SK-N-SH (cell line): ENCODE measurements around the gene TLX3. TPM values are rescaled to one million over a fixed set of nuclear protein-coding genes. Genes with fewer than 3 reads are reported as not detected.

Source experiments
- CTCF ChIA-PET: fragments of 300-600, 350-600 bp; formaldehyde crosslinking; extraction: SDS; loops from one replicate; lab custom pipeline; 2021; lab: Yijun Ruan, JAX
- POLR2A ChIA-PET: fragments of 350-600 bp; sonication (Branson Sonifier 250); formaldehyde crosslinking; extraction: SDS; loops from one replicate; lab custom pipeline; 2020; ENCODE audit warnings: antibody characterized with exemption, inconsistent platforms; lab: Yijun Ruan, JAX
- DNase-seq: peaks from one replicate; pipeline ENCODE4 v3.0.0; 2012
- H2AFZ ChIP-seq: fragments of 200-600 bp; sonication (generic); 2 replicates; pipeline ENCODE4 v1.8.1; 2016; ENCODE audit warnings: antibody characterized with exemption, mild to moderate bottlenecking, low read depth
- H3F3A ChIP-seq: fragments of 200-600 bp; sonication (generic); replicated peaks from 2 replicates; pipeline ENCODE3; 2016; ENCODE audit warnings: antibody characterized with exemption, mild to moderate bottlenecking; ENCODE audit not compliant: insufficient read depth
- H3K27ac ChIP-seq, 2 experiments: fragments of 200-500 bp in 1 of 2; fragments of 200-600 bp in 1 of 2; sonication (Bioruptor generic) in 1 of 2; sonication (generic), shearing (Covaris generic) in 1 of 2; 2 replicates each; pipeline versions ENCODE4 v1.5.1 to v1.6.1; 2014 to 2016; ENCODE audit warnings: low read depth in 2 of 2, inconsistent platforms in 1 of 2, low read length in 1 of 2, mild to moderate bottlenecking in 1 of 2, mixed read lengths in 1 of 2
- H3K27me3 ChIP-seq: fragments of 200-600 bp; sonication (generic), shearing (Covaris generic); 2 replicates; pipeline ENCODE4 v1.6.1; 2016; ENCODE audit warnings: mixed run types; ENCODE audit not compliant: insufficient read depth
- H3K36me3 ChIP-seq, 2 experiments: fragments of 200-500 bp in 1 of 2; fragments of 200-600 bp in 1 of 2; sonication (Bioruptor generic) in 1 of 2; sonication (generic) in 1 of 2; replicated peaks in 1 of 2; 2 replicates each; pipeline versions ENCODE3 to v1.5.1; 2014 to 2016; ENCODE audit warnings: low read length in 1 of 2, mild to moderate bottlenecking in 1 of 2; ENCODE audit not compliant: insufficient read depth in 2 of 2, control insufficient read depth in 1 of 2
- H3K4me1 ChIP-seq, 2 experiments: fragments of 200-500 bp in 1 of 2; fragments of 200-600 bp in 1 of 2; sonication (Bioruptor generic) in 1 of 2; sonication (generic), shearing (Covaris generic) in 1 of 2; 2 replicates each; pipeline versions ENCODE4 v1.5.1 to v1.6.1; 2014 to 2016; ENCODE audit warnings: low read depth in 1 of 2, low read length in 1 of 2, mixed run types in 1 of 2; ENCODE audit not compliant: insufficient read depth in 2 of 2, control insufficient read depth in 1 of 2
- H3K4me2 ChIP-seq: fragments of 200-600 bp; sonication (generic), shearing (Covaris generic); 2 replicates; pipeline ENCODE4 v1.6.1; 2017; ENCODE audit warnings: mixed run types
- H3K4me3 ChIP-seq, 2 experiments: fragments of 200-500 bp in 1 of 2; fragments of 200-600 bp in 1 of 2; sonication (Bioruptor generic) in 1 of 2; sonication (generic), shearing (Covaris generic) in 1 of 2; 2 replicates each; pipeline versions ENCODE4 v1.5.1 to v1.8.1; 2014 to 2016; ENCODE audit warnings: low read depth in 2 of 2, inconsistent platforms in 1 of 2, low read length in 1 of 2, mild to moderate bottlenecking in 1 of 2, mixed read lengths in 1 of 2, moderate library complexity in 1 of 2
- H3K79me2 ChIP-seq: fragments of 200-600 bp; sonication (generic); 2 replicates; pipeline ENCODE4 v1.8.1; 2017; ENCODE audit warnings: mild to moderate bottlenecking; ENCODE audit not compliant: insufficient read depth
- H3K9ac ChIP-seq: fragments of 200-600 bp; sonication (generic); 2 replicates; pipeline ENCODE4 v1.6.1; 2017; ENCODE audit warnings: mixed run types
- H3K9me2 ChIP-seq: fragments of 200-600 bp; sonication (generic); 2 replicates; pipeline ENCODE4 v1.6.1; 2017; ENCODE audit warnings: mixed run types
- H3K9me3 ChIP-seq: fragments of 200-600 bp; sonication (generic); 2 replicates; pipeline ENCODE4 v1.6.1; 2017; ENCODE audit warnings: mixed run types, mild to moderate bottlenecking, moderate library complexity
- H4K20me1 ChIP-seq: fragments of 200-600 bp; sonication (generic); 2 replicates; pipeline ENCODE4 v1.6.1; 2017; ENCODE audit warnings: mild to moderate bottlenecking, mixed run types; ENCODE audit not compliant: insufficient read depth
- CHD2 ChIP-seq: fragments of 150-350 bp; IDR thresholded peaks from 2 replicates; pipeline ENCODE4 v1.6.1; 2018; ENCODE audit warnings: low read length; ENCODE audit not compliant: partially characterized antibody
- CTCF ChIP-seq: fragments of 200-600 bp; sonication (generic); IDR thresholded peaks from 2 replicates; pipeline ENCODE4 v1.6.1; 2017; ENCODE audit warnings: antibody characterized with exemption, mild to moderate bottlenecking, moderate library complexity
- ELF1 ChIP-seq: IDR thresholded peaks from 2 replicates; pipeline ENCODE4 v1.4.0; 2012
- GABPA ChIP-seq: IDR thresholded peaks from 2 replicates; pipeline ENCODE4 v1.4.0; 2012; ENCODE audit warnings: low read depth, mild to moderate bottlenecking
- MEF2A ChIP-seq: IDR thresholded peaks from 2 replicates; pipeline ENCODE4 v1.4.0; 2012; ENCODE audit warnings: low read depth, borderline replicate concordance
- MXI1 ChIP-seq: IDR thresholded peaks from 2 replicates; pipeline ENCODE4 v1.6.1; 2012; ENCODE audit warnings: mild to moderate bottlenecking, low read depth, low read length, improper control_type of control experiment
- NFIC ChIP-seq: IDR thresholded peaks from 2 replicates; pipeline ENCODE4 v1.4.0; 2012; ENCODE audit warnings: borderline replicate concordance
- RXRA ChIP-seq: IDR thresholded peaks from 2 replicates; pipeline ENCODE4 v1.4.0; 2012; ENCODE audit warnings: low read depth, mild to moderate bottlenecking, borderline replicate concordance
- TCF12 ChIP-seq: IDR thresholded peaks from 2 replicates; pipeline ENCODE4 v1.4.0; 2012
- TEAD4 ChIP-seq: IDR thresholded peaks from 2 replicates; pipeline ENCODE4 v1.4.0; 2012; ENCODE audit warnings: mild to moderate bottlenecking, borderline replicate concordance; ENCODE audit not compliant: insufficient read depth
- USF1 ChIP-seq: IDR thresholded peaks from 2 replicates; pipeline ENCODE4 v1.4.0; 2012; ENCODE audit warnings: low read depth, borderline replicate concordance
- YY1 ChIP-seq: IDR thresholded peaks from 2 replicates; pipeline ENCODE4 v1.4.0; 2012; ENCODE audit warnings: low read depth, mild to moderate bottlenecking
- ZBTB33 ChIP-seq: IDR thresholded peaks from 2 replicates; pipeline ENCODE4 v1.4.0; 2012; ENCODE audit warnings: low read depth, borderline replicate concordance
- WGBS: methylation state at CpG from one replicate; pipeline ENCODE4 v1.1.6; 2017; ENCODE audit warnings: low lambda C conversion rate; 5-methylcytosine and 5-hydroxymethylcytosine counted together
- polyA plus RNA-seq, 3 experiments: library from polyadenylated mRNA; depleted of rRNA; stranded (reverse); fragments of >200 nt; gene quantifications; 2 replicates each; pipeline ENCODE4 v1.2.3, GENCODE V29; 2012
- TF ChIP-seq, protein P1 (sequence below): fragments of 150-350 bp; IDR thresholded peaks from 2 replicates; pipeline ENCODE4 v1.6.1; 2017; ENCODE audit warnings: antibody characterized with exemption, low read length, low read depth, borderline replicate concordance
- TF ChIP-seq, protein P2 (sequence below): IDR thresholded peaks from 2 replicates; pipeline ENCODE4 v1.6.1; 2012; ENCODE audit warnings: mild to moderate bottlenecking, low read depth, low read length, moderate library complexity

The TLX3 gene
- polyA plus RNA-seq, 1 of the 3 experiments (the other 2 are of a cell fraction): 4.7 TPM

GRCh38 chr5:171336521-171337209 lies 27.6 kb downstream of the TLX3 start:
- Histone ChIP-seq H3K9me2 (no peaks in the 10 kb centered on the region), H3K4me3 (no peak overlapping the region; a peak in 1 of 4 replicates), H3K79me2 (no peaks in the 10 kb centered on the region), H4K20me1 (no peaks in the 10 kb centered on the region), H3K9ac (no peak overlapping the region), H3K27ac (no peak overlapping the region), H3F3A (no peaks in the 10 kb centered on the region), H3K4me1 (peaks cover 0 to 6% of the 10 kb centered on the region in 2 experiments; a peak in 1 of 4 replicates), H2AFZ (no peak overlapping the region), H3K9me3 (no peaks in the 10 kb centered on the region), H3K27me3 (no peaks in the 10 kb centered on the region), H3K4me2 (no peak overlapping the region), H3K36me3 (no peaks in the 10 kb centered on the region)
- ChIA-PET CTCF (interaction anchor here (1.4 to 1.5 kb wide), 2 partner anchors 10 to 28 kb away, joined by 3 to 5 read pairs; partner anchors contain the start of gene TLX3), POLR2A (no interaction called here)
- 80% methylated on average over 31 of the region's 31 CpGs for WGBS
- no peak for DNase-seq
- TF ChIP-seq CTCF: no peak
- TF ChIP-seq, protein P1, sequence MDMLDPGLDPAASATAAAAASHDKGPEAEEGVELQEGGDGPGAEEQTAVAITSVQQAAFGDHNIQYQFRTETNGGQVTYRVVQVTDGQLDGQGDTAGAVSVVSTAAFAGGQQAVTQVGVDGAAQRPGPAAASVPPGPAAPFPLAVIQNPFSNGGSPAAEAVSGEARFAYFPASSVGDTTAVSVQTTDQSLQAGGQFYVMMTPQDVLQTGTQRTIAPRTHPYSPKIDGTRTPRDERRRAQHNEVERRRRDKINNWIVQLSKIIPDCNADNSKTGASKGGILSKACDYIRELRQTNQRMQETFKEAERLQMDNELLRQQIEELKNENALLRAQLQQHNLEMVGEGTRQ: no peak
- TF ChIP-seq ELF1: no peak
- no peak for TF ChIP-seq ZBTB33
- TF ChIP-seq YY1: no peak
- no peak for TF ChIP-seq USF1
- TF ChIP-seq NFIC: no peak
- no peak for TF ChIP-seq CHD2
- TF ChIP-seq TCF12: no peak
- TF ChIP-seq MXI1: no peak
- TF ChIP-seq MEF2A: no peak
- no peak for TF ChIP-seq GABPA
- no peak for TF ChIP-seq RXRA
- TF ChIP-seq TEAD4: no peak
- TF ChIP-seq, protein P2, sequence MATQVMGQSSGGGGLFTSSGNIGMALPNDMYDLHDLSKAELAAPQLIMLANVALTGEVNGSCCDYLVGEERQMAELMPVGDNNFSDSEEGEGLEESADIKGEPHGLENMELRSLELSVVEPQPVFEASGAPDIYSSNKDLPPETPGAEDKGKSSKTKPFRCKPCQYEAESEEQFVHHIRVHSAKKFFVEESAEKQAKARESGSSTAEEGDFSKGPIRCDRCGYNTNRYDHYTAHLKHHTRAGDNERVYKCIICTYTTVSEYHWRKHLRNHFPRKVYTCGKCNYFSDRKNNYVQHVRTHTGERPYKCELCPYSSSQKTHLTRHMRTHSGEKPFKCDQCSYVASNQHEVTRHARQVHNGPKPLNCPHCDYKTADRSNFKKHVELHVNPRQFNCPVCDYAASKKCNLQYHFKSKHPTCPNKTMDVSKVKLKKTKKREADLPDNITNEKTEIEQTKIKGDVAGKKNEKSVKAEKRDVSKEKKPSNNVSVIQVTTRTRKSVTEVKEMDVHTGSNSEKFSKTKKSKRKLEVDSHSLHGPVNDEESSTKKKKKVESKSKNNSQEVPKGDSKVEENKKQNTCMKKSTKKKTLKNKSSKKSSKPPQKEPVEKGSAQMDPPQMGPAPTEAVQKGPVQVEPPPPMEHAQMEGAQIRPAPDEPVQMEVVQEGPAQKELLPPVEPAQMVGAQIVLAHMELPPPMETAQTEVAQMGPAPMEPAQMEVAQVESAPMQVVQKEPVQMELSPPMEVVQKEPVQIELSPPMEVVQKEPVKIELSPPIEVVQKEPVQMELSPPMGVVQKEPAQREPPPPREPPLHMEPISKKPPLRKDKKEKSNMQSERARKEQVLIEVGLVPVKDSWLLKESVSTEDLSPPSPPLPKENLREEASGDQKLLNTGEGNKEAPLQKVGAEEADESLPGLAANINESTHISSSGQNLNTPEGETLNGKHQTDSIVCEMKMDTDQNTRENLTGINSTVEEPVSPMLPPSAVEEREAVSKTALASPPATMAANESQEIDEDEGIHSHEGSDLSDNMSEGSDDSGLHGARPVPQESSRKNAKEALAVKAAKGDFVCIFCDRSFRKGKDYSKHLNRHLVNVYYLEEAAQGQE: no peak
